K562 (cell line): ENCODE data around the gene YBEY. TPM values are rescaled to one million over a fixed set of nuclear protein-coding genes. Genes with fewer than 3 reads are reported as not detected.
A peak's percentile ranks its signal among the peaks of the same experiment; 100 is the strongest.

Source experiments
- CHCHD3 ChIP-seq: fragments of 250-450 bp; sonication (Bioruptor Pico); IDR thresholded peaks from 2 replicates; pipeline ENCODE4 v2.1.2; 2022; ENCODE audit warnings: mild to moderate bottlenecking
- E2F6 ChIP-seq, 2 experiments: IDR thresholded peaks; 2 replicates each; pipeline ENCODE4 v1.6.1; 2011; ENCODE audit warnings: borderline replicate concordance in 1 of 2, control low read depth in 1 of 2, low read depth in 1 of 2, low read length in 1 of 2, mild to moderate bottlenecking in 1 of 2, mixed read lengths in 1 of 2, moderate library complexity in 1 of 2; ENCODE audit not compliant: insufficient read depth in 1 of 2, insufficient read length in 1 of 2, poor library complexity in 1 of 2, severe bottlenecking in 1 of 2; ENCODE audit errors: extremely low read depth in 1 of 2
- ESRRA ChIP-seq: fragments of 450-650 bp; IDR thresholded peaks from 2 replicates; pipeline ENCODE4 v1.6.1; 2014; ENCODE audit warnings: low read depth, mild to moderate bottlenecking, moderate library complexity, borderline replicate concordance
- HNRNPUL1 ChIP-seq: fragments of 200-400 bp; formaldehyde crosslinking; IDR thresholded peaks from 2 replicates; pipeline ENCODE4 v1.6.1; 2017; ENCODE audit warnings: low read length
- L3MBTL2 ChIP-seq: fragments of 450-650 bp; IDR thresholded peaks from 2 replicates; pipeline ENCODE4 v1.6.1; 2016; ENCODE audit warnings: mild to moderate bottlenecking, moderate library complexity
- NCOA6 ChIP-seq: fragments of 450-650 bp; IDR thresholded peaks from 2 replicates; pipeline ENCODE4 v1.6.1; 2017; ENCODE audit warnings: mild to moderate bottlenecking
- RAD21 ChIP-seq, 2 experiments: fragments of 250-450 bp in 1 of 2; fragments of 450-650 bp in 1 of 2; sonication (Bioruptor Pico) in 1 of 2; formaldehyde crosslinking in 1 of 2; IDR thresholded peaks in 1 of 2; conservative IDR thresholded peaks in 1 of 2; 2 replicates each; pipeline versions ENCODE4 v1.4.0 to v1.8.0; 2020 to 2022; ENCODE audit warnings: mild to moderate bottlenecking in 2 of 2, moderate library complexity in 1 of 2
- RCOR1 ChIP-seq, 2 experiments: IDR thresholded peaks; 2 replicates each; pipeline ENCODE4 v1.6.1; 2012; ENCODE audit warnings: low read depth in 2 of 2, low read length in 2 of 2, borderline replicate concordance in 1 of 2, improper control_type of control experiment in 1 of 2
- SP1 ChIP-seq: sonication (generic); formaldehyde crosslinking; IDR thresholded peaks from 2 replicates; pipeline ENCODE4 v1.8.1; 2022; ENCODE audit warnings: mild to moderate bottlenecking, missing genetic modification reagents
- TBP ChIP-seq: optimal IDR thresholded peaks from 2 replicates; pipeline ENCODE3; 2011; ENCODE audit warnings: low read depth, low read length, improper control_type of control experiment
- TGIF2 ChIP-seq: sonication (generic); formaldehyde crosslinking; IDR thresholded peaks from 2 replicates; pipeline ENCODE4 v1.8.1; 2022; ENCODE audit warnings: mild to moderate bottlenecking, missing genetic modification reagents, moderate library complexity
- U2AF1 ChIP-seq: fragments of 200-400 bp; formaldehyde crosslinking; optimal IDR thresholded peaks from 2 replicates; pipeline ENCODE3; 2017; ENCODE audit warnings: mild to moderate bottlenecking, low read depth, low read length, moderate library complexity
- ZBTB12 ChIP-seq: fragments of 250-450 bp; sonication (Bioruptor Pico); IDR thresholded peaks from 2 replicates; pipeline ENCODE4 v1.4.0; 2020
- ZKSCAN8 ChIP-seq: fragments of 200-800 bp; sonication (Bioruptor generic); IDR thresholded peaks from 2 replicates; pipeline ENCODE4 v1.6.1; 2016; ENCODE audit warnings: missing genetic modification characterization, missing compliant biosample characterization
- ZNF134 ChIP-seq: fragments of 250-450 bp; sonication (Bioruptor Pico); conservative IDR thresholded peaks from 2 replicates; pipeline ENCODE4 v1.4.0; 2020
- ZNF316 ChIP-seq: fragments of 450-650 bp; IDR thresholded peaks from 2 replicates; pipeline ENCODE4 v1.6.1; 2016
- ZNF449 ChIP-seq: fragments of 250-450 bp; sonication (Bioruptor Pico); IDR thresholded peaks from 2 replicates; pipeline ENCODE4 v1.8.0; 2022; ENCODE audit warnings: moderate library complexity, mild to moderate bottlenecking, inconsistent platforms
- ZNF609 ChIP-seq: sonication (generic); formaldehyde crosslinking; IDR thresholded peaks from 2 replicates; pipeline ENCODE4 v1.8.1; 2023; ENCODE audit warnings: missing genetic modification reagents, mild to moderate bottlenecking, borderline replicate concordance
- polyA plus RNA-seq, 8 experiments: library from polyadenylated mRNA; depleted of rRNA in 4 of 8; stranded (reverse) in 5 of 8; unstranded in 3 of 8; fragments of >200 nt; fragmentation: Nextera tagmentation in 2 of 8; fragmentation: Illumina TruSeq in 1 of 8; extraction: Ambion mirVana in 2 of 8; extraction: Trizol in 1 of 8; gene quantifications; 2 replicates each; pipeline versions ENCODE4 v1.2.1 to v1.2.3, GENCODE V29; 2011 to 2014; ENCODE audit warnings: inconsistent platforms in 1 of 8, missing spikeins in 1 of 8
- total RNA-seq, 7 experiments: library from RNA; depleted of rRNA in 6 of 7; stranded (reverse); fragments of >200 nt in 6 of 7; fragmentation: Illumina TruSeq in 2 of 7; extraction: Trizol in 2 of 7; gene quantifications; 2 replicates each; pipeline versions ENCODE4 v1.2.1 to v1.2.3, GENCODE V29; 2011 to 2021; ENCODE audit warnings: low replicate concordance in 1 of 7

Gene YBEY
- total and polyA plus RNA-seq, 9 of the 15 experiments (the other 6 are each of a cell fraction or from before 2014, with no cell fraction given): 6.4 to 28.0 (median 12.4) TPM

GRCh38 chr21:46324390-46325072 lies 38.4 kb downstream of the YBEY start (continued):
- TF ChIP-seq E2F6 (IDR thresholded peaks at IDR 0.05; ENCODE audit: borderline replicate concordance in 1 of 2, extremely low read depth in 1 of 2, insufficient read depth in 1 of 2, insufficient read length in 1 of 2, low read depth in 1 of 2, low read length in 1 of 2, poor library complexity in 1 of 2, severe bottlenecking in 1 of 2): peak; percentile 67 to 76
- TF ChIP-seq L3MBTL2: peak; percentile 56; the same call in 1 of the 2 replicates
- peak; percentile 14; the same call in 1 of the 2 replicates for TF ChIP-seq ESRRA
- TF ChIP-seq NCOA6: no peak
- TF ChIP-seq RCOR1 (IDR thresholded peaks at IDR 0.05; ENCODE audit: borderline replicate concordance in 1 of 2, low read depth in 2 of 2, low read length in 2 of 2): no peak
- TF ChIP-seq ZKSCAN8: no peak
- TF ChIP-seq ZNF609 (CRISPR knock-in tag): no peak
- no peak for TF ChIP-seq CHCHD3
- no peak for TF ChIP-seq ZNF134 (CRISPR knock-in tag)
- TF ChIP-seq U2AF1: peak; percentile 56
- no peak for TF ChIP-seq ZBTB12
- peak; percentile 96; the same call in 1 of the 2 replicates for TF ChIP-seq TGIF2 (CRISPR knock-in tag)
- no peak for TF ChIP-seq ZNF449 (CRISPR knock-in tag)
- TF ChIP-seq SP1 (CRISPR knock-in tag): peak; percentile 36; the same call in 1 of the 2 replicates
- no peak for TF ChIP-seq HNRNPUL1
- TF ChIP-seq TBP: peak; percentile 95
- TF ChIP-seq ZNF316: no peak
- TF ChIP-seq RAD21 (CRISPR knock-in tag; conservative IDR thresholded peaks at IDR 0.05 in 1 of 2, IDR thresholded peaks at IDR 0.05 in 1 of 2): 0 out of 4 replicates have a peak, but pooled peaks of 1 of the 2 experiments have one; percentile 5
